ENCODE data around the gene CYP1A1. TPM values are rescaled to one million over a fixed set of nuclear protein-coding genes. Genes with fewer than 3 reads are reported as not detected.

The CYP1A1 gene
- total and polyA plus RNA-seq, 2 of the 4 experiments (the other 2 are of a cell fraction), result under 0.01 to 0.03 TPM

- Histone ChIP-seq H3K9me1 (ENCODE audit: insufficient read depth, low read length) (no peaks in the 10 kb centered on the region), H2AFZ (replicated peaks; ENCODE audit: low read length, poor library complexity) (no peak overlapping the region), H3K27me3 (ENCODE audit: control insufficient read depth, insufficient read depth, low read length) (peaks cover 30% of the 10 kb centered on the region), H3K14ac (replicated peaks; ENCODE audit: low read depth, low read length) (no peak overlapping the region), H2BK5ac (ENCODE audit: low read depth, low read length, poor library complexity, severe bottlenecking) (no peak overlapping the region), H2AK9ac (replicated peaks; ENCODE audit: low read depth, low read length, poor library complexity) (no peak overlapping the region), H3K23ac (ENCODE audit: low read depth, low read length) (no peak overlapping the region), H3K56ac (ENCODE audit: extremely low read depth, insufficient read depth, low read length) (no peak overlapping the region), H4K20me1 (ENCODE audit: insufficient read depth, low read length) (no peaks in the 10 kb centered on the region), H2AK5ac (ENCODE audit: low read depth, low read length) (no peak overlapping the region), H4K8ac (ENCODE audit: low read depth in 2 of 2, low read length in 2 of 2) (no peak overlapping the region), H3K4me2 (ENCODE audit: low read depth, low read length) (no peak overlapping the region), H4K5ac (ENCODE audit: low read depth, low read length) (no peak overlapping the region), H2BK120ac (ENCODE audit: low read depth, low read length) (no peak overlapping the region), H2BK20ac (ENCODE audit: low read depth, low read length) (no peak overlapping the region), H2BK15ac (ENCODE audit: low read depth, low read length) (no peak overlapping the region), H3K4me1 (ENCODE audit: control insufficient read depth, insufficient read depth, low read length) (no peaks in the 10 kb centered on the region), H4K91ac (ENCODE audit: insufficient read depth, low read depth, low read length) (no peak overlapping the region), H3K9ac (ENCODE audit: low read depth, low read length) (no peak overlapping the region), H3K4ac (ENCODE audit: low read depth, low read length) (no peak overlapping the region), H3K4me3 (ENCODE audit: insufficient read depth, low read depth, low read length) (no peak overlapping the region), H3K27ac (ENCODE audit: insufficient read depth, low read length) (no peak overlapping the region), H3K9me3 (ENCODE audit: control insufficient read depth, insufficient read depth, low read length) (no peaks in the 10 kb centered on the region), H3K18ac (ENCODE audit: low read depth, low read length) (no peak overlapping the region), H3K36me3 (ENCODE audit: control insufficient read depth, insufficient read depth, low read length) (no peaks in the 10 kb centered on the region), H3K79me1 (ENCODE audit: low read depth in 1 of 2, low read length in 2 of 2) (no peaks in the 10 kb centered on the region)
- WGBS, 2 experiments (ENCODE audit: extremely low coverage in 2 of 2, insufficient read length in 1 of 2), result no CpG with 5 or more reads among the region's 5 CpGs
- in situ Hi-C loops (cut with MboI; ENCODE audit: low sequenced_read_pairs) (no loop called here), dilution Hi-C loops (cut with HindIII; ENCODE audit: low sequenced_read_pairs, unreplicated experiment) (no loop called here), intact Hi-C loops (cut with micrococcal nuclease) (no loop called here)
- ATAC-seq (ENCODE audit: low read depth), result no peak
- CTCF ChIA-PET, result no interaction called here
- no peak for TF ChIP-seq CHD1 (IDR thresholded peaks at IDR 0.05; ENCODE audit: low read depth, low read length)
- no peak for TF ChIP-seq SMC3 (IDR thresholded peaks at IDR 0.05; ENCODE audit: low read depth, low read length)
- peak; percentile 52 for TF ChIP-seq CEBPB (IDR thresholded peaks at IDR 0.05; ENCODE audit: low read depth, low read length)
- POLR2A ChIA-PET (ENCODE audit: unreplicated experiment), result no interaction called here
- DNase-seq, result no peak
- no TSS peak for BruUV-seq (replicated peaks)
Observed at GRCh38 chr15:74716651-74717050, 8.7 kb downstream of the CYP1A1 start.

Data from IMR-90 (cell line).